ENCODE data around the gene MXD3.

Gene MXD3

DNA sequence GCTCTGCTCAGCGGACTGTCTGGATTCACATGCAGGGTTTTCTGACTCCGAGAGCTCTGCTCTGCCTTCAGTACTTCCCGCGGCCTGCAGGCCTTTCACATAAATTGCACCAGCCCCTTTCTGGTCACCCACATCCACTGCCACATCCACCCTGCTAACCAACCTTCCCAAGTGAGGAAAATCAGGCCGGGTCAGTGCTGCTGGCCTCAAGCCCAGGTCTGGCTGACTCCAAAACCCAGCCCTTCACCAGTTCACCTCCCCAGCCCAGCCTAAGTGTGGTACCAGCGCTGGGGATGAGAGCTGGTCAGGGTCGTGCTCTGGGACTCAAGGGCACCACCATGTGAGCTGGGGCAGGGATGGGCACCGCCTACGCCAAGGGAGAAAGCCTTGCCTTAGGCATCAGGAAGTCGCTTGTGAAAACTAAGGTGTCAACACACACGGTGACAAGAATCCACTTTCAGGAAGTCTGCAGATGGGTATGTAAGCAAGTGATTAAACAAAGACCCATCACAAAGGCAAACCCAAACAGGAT, 27.5 kb upstream of the MXD3 start:
- FAIRE-seq: no peak

DNA sequence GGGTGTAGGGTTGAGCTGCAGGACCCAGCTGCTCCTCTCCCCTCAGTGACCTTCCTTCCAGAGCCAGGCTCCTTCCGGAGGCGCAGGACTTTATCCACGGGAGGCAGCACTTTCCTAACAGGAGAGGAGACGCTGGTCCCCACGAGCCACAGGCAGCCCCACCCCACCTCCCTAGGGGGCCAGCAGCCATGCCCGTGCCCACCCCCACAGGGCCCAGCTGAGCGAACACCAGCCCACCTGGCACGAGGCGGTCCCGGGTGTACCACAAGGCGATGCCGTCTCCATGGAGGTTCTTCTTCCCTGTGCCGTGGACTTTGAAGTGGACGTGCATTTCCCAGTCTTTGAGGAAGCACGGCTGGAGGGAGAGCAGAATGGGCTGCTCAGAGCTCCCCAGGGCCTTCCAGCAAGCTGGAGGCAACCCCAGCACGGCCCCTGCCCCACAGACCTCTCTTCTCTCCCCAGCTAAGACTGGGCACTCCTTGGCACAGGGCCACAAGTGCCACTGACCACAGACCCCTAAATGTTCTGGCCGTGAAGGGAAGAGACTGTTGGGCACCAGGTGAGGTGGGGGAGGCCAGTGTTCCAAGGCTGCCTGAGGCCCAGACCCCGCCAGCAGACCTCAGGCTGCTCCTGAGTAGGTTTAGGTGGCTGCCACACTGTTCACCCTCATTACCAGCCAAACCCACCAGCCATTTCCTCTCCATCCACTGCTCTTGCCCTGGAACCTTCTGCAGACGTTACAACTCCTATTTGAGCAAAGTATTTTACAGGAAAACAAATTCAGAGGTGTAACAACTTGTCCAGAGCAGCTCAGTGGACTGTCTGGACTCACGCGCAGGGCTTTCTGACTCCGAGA, 26.8 kb upstream of the MXD3 start:
- no peak for FAIRE-seq

DNA sequence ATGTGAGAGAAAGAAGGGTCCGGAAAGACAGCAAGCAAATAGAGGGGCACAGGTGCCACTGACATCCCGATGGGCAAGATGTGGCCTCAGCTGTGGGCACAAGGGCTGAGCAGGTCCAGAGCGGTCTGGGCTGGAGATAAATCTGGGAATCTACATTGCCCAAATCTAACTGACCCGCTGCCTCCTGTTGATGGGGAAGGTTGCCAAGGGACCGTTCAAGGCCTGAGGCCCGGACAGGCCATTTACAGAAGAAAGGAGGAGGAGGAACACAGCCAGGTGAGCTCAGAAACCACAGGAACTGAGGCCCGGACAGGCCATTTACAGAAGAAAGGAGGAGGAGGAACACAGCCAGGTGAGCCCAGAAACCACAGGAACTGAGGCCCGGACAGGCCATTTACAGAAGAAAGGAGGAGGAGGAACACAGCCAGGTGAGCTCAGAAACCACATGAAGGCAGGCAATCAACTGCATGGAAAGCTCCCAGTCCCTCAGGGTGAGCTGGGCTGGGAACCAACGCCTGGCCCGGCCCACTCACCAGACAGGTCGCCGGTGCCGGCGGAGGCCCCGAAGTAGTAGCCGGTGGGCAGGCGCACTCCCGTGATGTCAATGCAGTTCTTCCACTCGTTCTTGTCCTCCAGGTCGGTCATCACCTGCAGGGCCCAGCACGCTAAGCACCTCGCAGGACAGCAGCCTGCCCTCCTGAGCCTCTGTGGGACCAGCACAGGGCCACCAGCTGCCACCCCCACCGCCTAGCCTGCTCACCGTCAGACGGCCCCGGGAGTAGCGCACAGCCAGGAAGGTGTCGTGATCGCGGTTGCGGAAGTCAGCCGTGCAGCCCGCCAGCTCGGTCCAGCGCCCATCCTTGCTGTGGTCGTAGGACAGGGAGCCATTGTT, 25.2 kb upstream of the MXD3 start:
- no peak for FAIRE-seq

DNA sequence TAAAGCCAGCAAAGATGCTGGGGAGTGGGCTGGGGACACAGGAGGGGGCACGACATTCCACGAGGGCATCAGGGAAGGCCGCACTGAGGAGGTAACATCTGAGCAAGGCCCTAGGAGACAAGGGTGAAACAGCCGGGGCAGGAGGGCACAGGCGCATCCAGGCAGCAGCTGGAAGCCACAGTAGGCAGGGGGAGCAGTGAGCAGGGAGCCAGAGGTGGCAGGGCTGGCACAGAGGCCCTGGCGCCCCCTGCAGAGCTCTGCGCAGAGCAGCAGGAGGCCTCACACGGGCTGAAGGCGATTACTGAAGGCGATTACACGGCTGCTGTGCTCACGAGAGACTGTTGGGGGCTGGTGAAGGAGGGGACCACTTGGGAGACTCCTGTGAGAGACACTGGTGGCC, 24.4 kb upstream of the MXD3 start:
- no peak for FAIRE-seq

DNA sequence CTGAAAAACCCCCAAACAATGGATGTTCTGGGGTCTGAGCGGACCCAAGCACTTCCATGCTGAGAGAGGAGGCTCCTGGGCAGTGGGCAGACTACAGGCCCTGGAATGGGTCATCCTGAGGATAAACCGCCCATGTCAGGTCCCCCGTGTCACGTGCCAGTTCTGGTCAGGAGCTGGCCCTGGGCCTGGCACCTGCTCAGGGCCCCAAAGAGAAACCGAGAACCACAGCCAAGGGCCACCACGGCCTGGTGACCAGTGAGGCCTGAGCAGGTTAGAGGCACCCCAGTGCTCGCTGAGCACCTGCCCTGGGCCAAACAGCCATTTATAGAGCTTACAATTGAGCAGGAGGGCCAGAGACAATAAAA, 24.0 kb upstream of the MXD3 start:
- FAIRE-seq: no peak

DNA sequence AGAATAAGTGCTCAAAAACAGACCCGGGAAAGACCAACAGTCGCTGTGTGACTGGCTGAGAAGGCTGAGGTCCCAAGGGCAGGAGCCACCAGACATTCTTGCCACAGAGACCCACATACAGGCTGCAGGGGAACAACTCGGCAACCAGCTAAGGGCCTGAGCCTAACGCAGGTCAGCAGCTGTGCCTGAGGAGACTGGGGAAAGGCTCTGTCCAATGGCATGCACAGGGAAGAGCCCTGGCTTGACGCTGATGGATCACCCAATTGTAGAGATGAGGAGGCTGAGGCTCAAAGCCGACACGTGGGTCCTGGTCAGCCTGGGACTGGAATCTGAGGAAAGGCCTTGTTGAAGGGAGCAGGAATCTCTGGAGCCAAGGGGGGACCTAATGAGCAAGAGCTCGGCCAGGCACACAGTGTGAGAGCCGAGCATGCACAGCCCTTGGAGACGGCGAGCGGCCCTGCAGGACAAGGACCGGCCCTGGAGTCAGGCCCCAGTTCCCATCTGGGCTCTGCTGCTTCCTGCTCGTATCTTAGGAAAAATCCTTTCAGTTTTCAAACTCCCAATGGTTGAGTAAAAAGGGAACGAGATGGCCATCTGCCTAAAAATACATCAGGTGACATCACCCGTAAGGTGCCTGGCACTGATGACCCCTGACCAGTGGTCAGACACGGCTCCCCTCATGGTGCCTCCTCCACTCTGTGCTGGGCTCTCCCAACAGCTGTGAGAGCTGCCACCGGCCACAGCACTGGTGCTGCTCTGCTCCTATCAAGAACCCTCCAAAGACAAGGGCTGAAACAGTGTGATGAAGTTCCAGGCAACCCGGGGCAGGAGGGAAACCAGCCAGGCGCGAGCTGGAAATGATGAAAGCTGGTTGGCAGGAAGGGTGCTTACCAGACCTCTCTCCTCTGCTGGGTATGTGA, 23.3 kb upstream of the MXD3 start:
- FAIRE-seq: no peak

DNA sequence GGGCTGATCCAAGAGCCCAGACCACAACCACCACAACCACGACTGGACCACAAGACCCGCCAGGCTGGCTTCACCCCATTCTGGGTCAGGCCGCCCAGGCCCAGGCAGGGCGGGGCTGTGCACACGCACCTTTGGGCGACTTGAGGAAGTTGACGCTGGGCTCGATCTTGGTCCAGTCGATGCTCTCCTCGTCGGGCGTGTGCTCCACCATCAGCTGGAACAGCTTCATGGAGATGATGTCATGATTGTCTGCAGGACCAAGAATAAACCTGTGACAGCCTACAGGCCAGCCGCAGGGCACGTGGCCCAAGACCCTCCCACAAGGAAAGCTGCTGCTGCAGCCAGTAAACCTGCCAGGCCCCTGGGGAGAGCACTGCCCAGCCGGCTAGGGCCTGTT, 22.5 kb upstream of the MXD3 start:
- no peak for FAIRE-seq

DNA sequence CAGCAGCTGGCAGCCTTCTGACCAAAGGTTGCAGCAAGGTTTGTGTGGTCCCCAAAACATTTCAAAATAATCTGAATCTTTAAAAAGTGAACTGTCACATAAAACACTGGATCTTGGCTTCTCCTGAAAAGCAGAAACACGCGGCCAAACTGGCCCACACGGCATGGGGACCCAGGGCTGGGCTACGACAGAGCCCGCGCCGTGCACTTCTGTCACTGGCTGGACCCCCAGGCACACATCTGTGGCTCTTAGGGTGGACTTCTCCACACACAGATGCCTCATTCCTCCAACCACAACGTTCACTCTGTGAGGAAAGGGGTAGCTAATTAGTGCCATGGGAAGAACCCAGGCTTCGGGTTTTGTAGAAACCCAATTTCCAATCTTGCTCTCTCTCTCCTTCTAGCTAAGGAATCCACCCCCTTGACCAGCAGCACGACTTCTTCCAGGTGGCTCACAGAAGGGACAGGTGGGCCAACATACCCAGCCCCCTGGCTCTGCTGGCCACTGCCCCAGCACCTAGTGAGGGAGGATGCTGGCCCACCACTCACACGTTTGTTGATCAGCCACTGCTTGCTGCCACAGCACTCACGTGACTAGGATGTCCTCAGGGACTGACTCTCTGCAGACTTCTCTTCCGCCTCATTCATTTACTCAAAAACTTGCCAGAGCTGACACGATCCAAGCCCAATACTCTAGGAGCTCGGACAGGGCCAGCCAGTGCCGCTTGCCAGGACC, 21.9 kb upstream of the MXD3 start:
- no peak for FAIRE-seq

DNA sequence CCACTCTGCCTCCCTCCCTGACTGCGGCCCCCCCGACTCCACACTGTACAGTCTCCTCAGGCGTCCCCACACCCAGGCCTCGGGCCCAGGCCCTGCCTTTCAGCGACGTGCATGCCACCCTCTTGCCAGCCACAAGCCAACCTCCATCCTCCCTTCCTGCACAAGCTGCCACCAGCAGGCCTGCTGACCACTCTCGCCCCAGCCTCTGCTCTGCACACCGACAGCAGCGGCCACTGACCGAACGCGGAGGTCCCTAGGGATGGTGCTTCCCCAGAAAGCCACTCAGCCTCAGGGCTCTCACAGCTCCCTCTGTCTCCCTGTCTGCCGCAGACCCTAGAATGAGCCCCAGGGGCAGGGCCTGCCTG, 21.2 kb upstream of the MXD3 start:
- no peak for FAIRE-seq

DNA sequence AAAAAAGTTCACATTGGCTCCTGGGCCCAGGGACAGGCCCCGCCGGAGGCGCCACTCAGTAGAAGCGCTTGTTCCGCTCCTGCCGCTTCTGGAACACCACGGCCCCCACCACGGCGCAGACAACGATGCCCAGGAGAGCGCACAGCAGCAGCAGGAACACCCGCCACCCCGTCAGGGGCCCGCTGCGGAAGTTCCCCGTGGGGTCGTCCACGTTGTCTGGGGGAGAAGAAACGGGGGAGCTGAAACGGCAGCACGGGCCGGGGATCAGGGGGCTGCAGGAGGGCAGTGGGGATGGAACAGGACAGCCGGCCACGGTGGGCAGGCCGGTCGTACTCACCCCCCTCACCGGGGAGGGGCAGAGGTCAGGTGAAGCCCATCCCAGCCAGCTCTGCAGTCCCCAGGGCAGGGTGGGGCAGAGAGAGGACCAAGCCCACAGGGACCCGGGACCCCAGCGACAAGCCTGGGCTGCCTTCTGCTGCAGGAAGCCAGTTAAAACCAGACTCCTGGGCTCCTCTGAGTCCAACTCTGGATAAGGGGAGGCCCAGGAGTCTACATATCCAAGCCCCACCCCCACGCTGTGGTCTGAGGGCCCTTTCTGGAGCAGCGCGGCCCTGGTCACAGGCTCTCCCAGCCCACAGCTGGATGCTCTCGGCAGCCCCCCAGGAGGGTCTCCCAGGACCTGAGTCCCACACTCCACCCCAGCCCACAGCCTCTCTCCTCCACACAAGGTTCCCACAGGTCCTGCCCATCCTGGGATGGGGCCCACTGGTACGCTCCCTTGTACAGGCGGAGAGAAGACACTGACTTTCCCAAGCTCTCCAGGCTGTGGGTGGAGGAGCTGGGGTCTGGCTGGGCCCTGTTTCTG, 20.6 kb upstream of the MXD3 start:
- no peak for FAIRE-seq

DNA sequence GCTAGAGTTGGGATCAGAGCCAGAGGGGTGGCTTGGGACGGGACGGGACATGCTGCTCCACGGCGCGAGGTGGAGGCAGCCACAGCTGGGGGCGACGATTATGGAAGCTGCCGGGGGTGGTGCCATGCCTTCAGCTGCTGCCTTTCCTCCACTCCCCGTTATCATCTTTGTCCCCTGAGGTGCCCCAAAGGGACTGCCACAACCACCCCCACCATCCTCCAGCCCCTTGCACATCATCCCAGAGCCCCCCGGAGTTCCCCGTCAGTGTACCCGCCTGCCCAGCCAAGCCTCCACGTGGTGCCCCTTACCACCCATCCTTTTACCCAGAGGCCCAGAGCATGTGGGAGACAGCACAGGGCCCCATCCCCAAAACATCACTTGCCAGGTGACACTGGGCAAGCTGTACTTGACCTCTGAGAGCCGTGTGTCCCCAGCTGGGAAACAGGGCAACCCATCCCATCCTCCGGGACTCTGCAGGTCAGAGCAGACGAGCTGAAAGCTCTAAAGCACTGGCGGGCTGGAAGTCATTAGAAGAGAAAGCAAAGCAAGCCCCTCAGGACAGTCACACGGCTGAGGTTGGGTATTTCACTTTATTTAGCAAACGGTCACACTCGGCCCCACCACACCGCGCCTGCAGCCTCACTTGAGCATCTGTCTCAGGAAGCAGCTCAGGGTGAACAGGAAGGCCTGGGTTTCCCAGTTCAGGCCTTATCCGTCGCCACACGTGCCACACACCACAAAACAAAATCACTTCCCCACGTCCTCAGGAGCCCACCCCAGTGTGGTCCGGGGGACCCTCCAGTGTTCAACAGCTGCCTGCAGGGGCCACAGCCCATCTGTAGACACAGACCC, 19.5 kb upstream of the MXD3 start:
- FAIRE-seq: no peak

DNA sequence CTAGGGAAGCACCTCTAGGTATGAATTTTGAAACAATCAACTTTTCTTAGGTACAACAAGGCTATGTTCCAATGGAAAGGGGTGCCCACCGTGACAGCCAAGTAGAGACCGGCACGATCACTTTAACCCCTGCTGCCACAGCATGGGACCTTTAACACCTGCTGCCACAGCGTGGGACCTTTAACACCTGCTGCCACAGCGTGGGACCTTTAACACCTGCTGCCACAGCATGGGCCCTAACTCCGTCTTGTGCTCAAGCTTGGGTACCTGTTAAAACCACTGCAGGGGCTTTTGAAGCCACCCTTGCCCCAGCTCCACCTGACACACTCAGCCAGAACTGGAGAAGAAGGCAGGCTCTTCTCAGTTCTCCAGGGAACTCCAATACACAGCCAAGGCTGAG, 18.2 kb upstream of the MXD3 start:
- no peak for FAIRE-seq

DNA sequence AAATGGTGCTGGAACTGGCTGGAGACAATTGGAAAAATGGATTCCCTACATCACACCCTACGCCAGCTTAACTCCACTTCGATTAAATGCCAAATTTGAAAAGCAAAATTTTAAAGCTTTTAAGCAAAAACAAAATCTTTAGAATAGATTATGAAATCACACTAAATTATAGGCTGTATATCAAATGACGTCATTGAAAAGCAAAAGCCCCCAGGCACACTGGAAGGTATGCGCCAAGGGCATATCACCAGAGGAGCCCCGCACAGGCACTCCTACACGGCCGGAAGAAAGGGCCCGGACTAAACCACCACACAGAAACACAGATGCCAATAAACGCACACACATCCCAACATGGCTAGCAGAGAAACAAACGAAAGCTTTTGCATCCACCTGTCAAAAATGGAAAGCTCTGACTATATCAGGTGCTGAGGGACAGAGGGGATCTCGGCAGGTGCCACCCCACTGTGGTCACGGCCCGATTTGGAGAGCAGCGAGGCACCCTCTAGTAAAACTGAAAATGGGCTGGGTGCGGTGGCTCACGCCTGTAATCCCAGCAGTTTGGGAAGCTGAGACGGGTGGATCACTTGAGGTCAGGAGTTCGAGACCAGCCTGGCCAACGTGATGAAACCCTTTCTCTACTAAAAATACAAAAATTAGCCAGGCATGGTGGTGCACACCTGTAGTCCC, 17.0 kb upstream of the MXD3 start:
- FAIRE-seq: no peak

DNA sequence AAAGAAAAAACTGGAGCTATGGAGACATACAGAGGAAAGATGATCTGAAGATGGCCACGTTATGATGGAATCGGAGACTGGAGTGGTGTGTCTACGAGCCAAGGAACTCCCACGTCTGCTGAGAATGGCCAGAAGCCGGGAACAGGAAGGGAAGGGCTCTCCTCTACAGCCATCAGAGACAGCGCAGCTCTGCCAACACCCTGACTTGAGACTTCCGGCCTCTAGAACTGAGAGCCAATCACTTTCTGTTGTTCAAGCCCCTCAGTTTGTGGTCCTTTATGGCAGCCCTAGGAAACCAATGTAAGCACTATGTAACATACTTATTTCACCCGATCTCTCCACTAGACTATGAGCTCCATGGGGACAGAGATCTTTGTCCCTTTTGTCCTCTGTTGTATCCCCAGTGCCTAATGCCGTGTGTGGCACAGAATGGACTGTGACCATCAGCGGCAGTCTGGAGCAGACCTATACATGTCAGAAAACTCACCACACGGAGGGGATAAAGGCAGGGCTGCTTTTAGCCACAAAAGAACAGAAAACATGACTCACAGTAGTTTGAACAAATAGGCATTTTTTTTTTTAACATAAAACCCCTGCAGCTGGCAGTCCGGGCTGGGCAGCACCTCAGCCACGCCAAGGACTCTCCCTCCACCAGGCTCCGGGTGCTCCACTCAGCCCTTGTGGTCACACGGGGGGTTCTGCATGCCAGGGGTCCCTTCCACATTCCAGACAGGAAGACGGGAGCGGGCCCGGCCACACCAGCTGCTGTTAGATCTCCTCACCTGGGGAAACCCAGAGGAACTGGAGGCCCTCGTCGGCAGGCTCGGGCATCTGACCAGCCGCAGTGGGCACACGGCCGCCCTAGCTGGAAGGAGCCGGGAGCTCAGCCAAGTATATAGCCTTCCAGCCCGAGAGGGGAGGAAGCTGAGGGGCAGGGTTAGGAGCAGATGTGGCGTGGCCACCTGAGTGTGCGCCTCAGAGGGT, 16.1 kb upstream of the MXD3 start:
- no peak for FAIRE-seq

DNA sequence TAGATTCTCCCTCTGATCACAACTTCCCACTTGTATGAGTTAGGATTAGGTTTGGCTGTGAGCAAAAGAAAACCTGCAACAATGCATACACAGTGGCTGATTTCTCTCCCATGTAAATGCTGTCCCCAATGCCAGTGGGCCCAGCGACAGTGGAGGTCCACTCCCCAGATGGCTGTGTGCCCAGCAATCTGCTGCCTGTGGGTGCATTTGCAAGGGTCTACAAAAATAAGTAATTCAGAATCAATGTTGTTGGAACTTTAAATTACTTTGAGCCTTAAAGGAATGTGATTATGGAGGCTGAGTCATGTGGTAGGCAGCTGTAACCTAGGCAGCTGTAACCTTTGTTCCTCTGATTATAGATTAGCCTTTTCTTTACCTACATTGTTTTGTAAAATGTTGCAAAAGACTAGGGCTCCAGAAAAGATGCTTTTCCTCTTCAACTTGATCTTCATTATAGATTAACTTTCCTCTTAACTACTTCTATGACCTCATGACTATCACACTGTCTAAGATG, 14.2 kb upstream of the MXD3 start:
- FAIRE-seq: peak; percentile 100

DNA sequence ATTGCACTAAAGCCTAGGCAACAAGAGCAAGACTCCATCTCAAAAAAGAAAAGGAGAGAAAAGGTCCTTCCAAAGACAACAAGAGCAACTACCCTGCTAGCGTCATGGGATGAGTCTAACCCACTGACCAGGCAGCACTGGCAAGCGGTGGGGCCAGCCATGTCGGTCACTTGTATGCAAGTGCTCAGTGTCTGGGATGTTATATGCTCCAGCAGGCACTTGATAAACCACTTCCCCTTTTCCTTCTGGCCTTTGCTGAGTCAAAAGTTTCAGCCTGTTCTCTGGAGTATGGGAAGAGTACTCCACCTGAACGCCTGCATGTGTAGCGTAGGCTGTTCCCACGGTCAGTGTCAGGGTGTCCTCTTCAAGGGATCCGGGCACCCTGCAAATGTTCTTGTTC, 9.2 kb upstream of the MXD3 start:
- FAIRE-seq: no peak

DNA sequence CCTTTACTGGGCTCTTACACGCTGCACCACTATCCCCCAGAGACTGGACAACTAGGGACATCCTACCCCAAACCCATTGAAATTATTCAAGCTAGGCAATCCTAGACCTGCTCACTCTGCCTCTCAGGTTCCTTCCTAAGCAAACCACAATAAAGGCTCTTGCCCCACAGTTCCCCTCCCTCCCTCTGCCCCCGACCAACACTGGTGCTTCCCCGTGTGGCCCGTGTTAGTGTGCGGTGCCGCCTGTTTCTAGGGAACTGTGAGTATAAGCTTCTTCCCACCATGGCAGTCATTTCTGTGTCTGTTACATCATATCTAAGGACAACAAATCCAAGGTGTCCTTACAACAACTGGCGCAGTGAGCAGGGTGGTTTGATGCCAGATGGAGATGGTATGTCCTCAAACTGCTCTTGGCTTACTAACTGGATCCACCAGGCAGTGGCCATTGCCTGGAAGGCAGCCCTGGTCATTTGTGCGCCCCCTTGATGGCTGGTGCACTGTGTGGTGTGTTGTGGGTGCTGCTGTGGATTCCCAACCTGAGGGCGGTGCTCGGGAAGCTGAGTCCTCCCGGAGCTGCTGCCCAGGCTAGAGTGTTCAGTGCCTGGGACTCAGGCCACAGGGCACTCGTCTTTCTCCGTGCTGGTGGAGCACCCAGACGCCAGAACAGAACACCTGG, 8.4 kb upstream of the MXD3 start:
- FAIRE-seq: no peak

Data from G401.6 (cell line).